SH-SY5Y (cell line): ENCODE results near the gene SLC30A1.

Source experiments
- GATA2 ChIP-seq: IDR thresholded peaks from 2 replicates; pipeline ENCODE4 v1.6.1; 2011; ENCODE audit warnings: mild to moderate bottlenecking, low read depth, low read length
- GATA3 ChIP-seq: IDR thresholded peaks from 2 replicates; pipeline ENCODE4 v1.6.1; 2011; ENCODE audit warnings: low read depth, mild to moderate bottlenecking, low read length, moderate library complexity

SLC30A1 gene

GRCh38 chr1:211578640-211579439 lies at the start of gene SLC30A1:
Gene SLC30A1 (minus strand): TSS chr1:211579161. CDS start chr1:211578612, 549 bp downstream.
- no peak for TF ChIP-seq GATA3
- no peak for TF ChIP-seq GATA2

- TF ChIP-seq GATA3 (no peak), GATA2 (no peak)
Measured at GRCh38 chr1:211628417-211628816, 49.5 kb upstream of the SLC30A1 start.

GRCh38 chr1:211627259-211627658 lies 48.3 kb upstream of the SLC30A1 start:
- TF ChIP-seq GATA3, result no peak
- TF ChIP-seq GATA2, result no peak

- TF ChIP-seq GATA2 (no peak), GATA3 (no peak)
Measured at GRCh38 chr1:211625040-211625439, 46.1 kb upstream of the SLC30A1 start.

- TF ChIP-seq GATA3 (no peak), GATA2 (no peak)
Measured at GRCh38 chr1:211623515-211623914, 44.6 kb upstream of the SLC30A1 start.

- TF ChIP-seq GATA3 (no peak), GATA2 (no peak)
Measured at GRCh38 chr1:211621447-211622198, 42.7 kb upstream of the SLC30A1 start.

- TF ChIP-seq GATA2, result no peak
- TF ChIP-seq GATA3, result no peak
Measured at GRCh38 chr1:211620097-211620496, 41.1 kb upstream of the SLC30A1 start.

- TF ChIP-seq GATA3 (no peak), GATA2 (no peak)
Measured at GRCh38 chr1:211619033-211619996, 40.4 kb upstream of the SLC30A1 start.

- TF ChIP-seq GATA2 (no peak), GATA3 (no peak)
Measured at GRCh38 chr1:211616965-211617297, 38.0 kb upstream of the SLC30A1 start.

GRCh38 chr1:211616231-211616964 lies 37.4 kb upstream of the SLC30A1 start:
- TF ChIP-seq GATA2 (no peak), GATA3 (no peak)

GRCh38 chr1:211614615-211615014 lies 35.7 kb upstream of the SLC30A1 start:
- TF ChIP-seq GATA2 (no peak), GATA3 (no peak)

GRCh38 chr1:211613951-211614350 lies 35.0 kb upstream of the SLC30A1 start:
- TF ChIP-seq GATA2 (no peak), GATA3 (no peak)
